Caco-2 (cell line): ENCODE data around the gene VAX1. TPM values are rescaled to one million over a fixed set of nuclear protein-coding genes. Genes with fewer than 3 reads are reported as not detected.

Source experiments
- BruUV-seq: library from RNA; stranded (reverse); fragments of 400-500 nt; replicated peaks from 2 replicates; lab custom pipeline; 2021; lab: Mats Ljungman, UMichigan
- CTCF ChIA-PET: fragments of 300-600 bp; sonication (Branson Sonifier 250); formaldehyde crosslinking; loops from one replicate; lab custom pipeline; 2022; ENCODE audit warnings: antibody characterized with exemption; lab: Charles Lee
- POLR2A ChIA-PET: fragments of 300-600 bp; sonication (Branson Sonifier 250); formaldehyde crosslinking; loops from one replicate; lab custom pipeline; 2022; ENCODE audit warnings: antibody characterized with exemption; lab: Charles Lee
- DNase-seq, 2 experiments: peaks; one replicate each; pipeline versions ENCODE4 v3.0.0 to v3.0.0-alpha.2; 2020 to 2022
- H3K27me3 ChIP-seq: replicated peaks from 2 replicates; pipeline ENCODE4 v1.6.0; 2011; ENCODE audit warnings: low read length; ENCODE audit not compliant: control insufficient read depth, insufficient read depth
- H3K36me3 ChIP-seq: 2 replicates; pipeline ENCODE4 v1.5.1; 2011; ENCODE audit warnings: low read length; ENCODE audit not compliant: control insufficient read depth, insufficient read depth
- H3K4me1 ChIP-seq: fragments of 250-450 bp; sonication (Bioruptor Pico); 2 replicates; pipeline ENCODE4 v1.5.1; 2020; ENCODE audit warnings: mild to moderate bottlenecking
- H3K4me3 ChIP-seq: 2 replicates; pipeline ENCODE4 v1.5.1; 2011; ENCODE audit warnings: low read depth, mild to moderate bottlenecking, control low read depth, low read length
- H3K9me3 ChIP-seq: fragments of 250-450 bp; sonication (Bioruptor Pico); 2 replicates; pipeline ENCODE4 v1.5.1; 2020; ENCODE audit warnings: mild to moderate bottlenecking, moderate library complexity
- H3K27ac Mint-ChIP-seq: one replicate; pipeline ENCODE4 v1.8.0; 2022; ENCODE audit warnings: mixed read lengths; ENCODE audit not compliant: unreplicated experiment
- H3K27me3 Mint-ChIP-seq: one replicate; pipeline ENCODE4 v1.8.0; 2022; ENCODE audit warnings: mixed read lengths; ENCODE audit not compliant: insufficient read depth, unreplicated experiment
- H3K36me3 Mint-ChIP-seq: one replicate; pipeline ENCODE4 v1.8.0; 2022; ENCODE audit warnings: mild to moderate bottlenecking, mixed read lengths; ENCODE audit not compliant: insufficient read depth, unreplicated experiment
- H3K4me1 Mint-ChIP-seq: one replicate; pipeline ENCODE4 v1.8.0; 2022; ENCODE audit warnings: low read depth, mixed read lengths; ENCODE audit not compliant: unreplicated experiment
- H3K4me3 Mint-ChIP-seq: one replicate; pipeline ENCODE4 v1.8.0; 2022; ENCODE audit warnings: mild to moderate bottlenecking, moderate library complexity, mixed read lengths; ENCODE audit not compliant: unreplicated experiment
- H3K9me3 Mint-ChIP-seq: one replicate; pipeline ENCODE4 v1.8.0; 2022; ENCODE audit warnings: mixed read lengths; ENCODE audit not compliant: unreplicated experiment
- CTCF ChIP-seq, 2 experiments: fragments of 200-600 bp in 1 of 2; IDR thresholded peaks; 1 replicate in 1 of 2; 2 replicates in 1 of 2; pipeline versions ENCODE4 v1.5.1 to v1.8.0; 2011 to 2022; ENCODE audit warnings: antibody characterized with exemption in 1 of 2, control low read depth in 1 of 2, inconsistent platforms in 1 of 2, low read depth in 1 of 2, low read length in 1 of 2, mild to moderate bottlenecking in 1 of 2, moderate library complexity in 1 of 2; ENCODE audit not compliant: insufficient read depth in 1 of 2, severe bottlenecking in 1 of 2, unreplicated experiment in 1 of 2
- intact Hi-C: fragments of 100-400 bp; cut with micrococcal nuclease; formaldehyde crosslinking; loops from one replicate; pipeline ENCODE4 v1.10.0; 2022; ENCODE audit not compliant: unreplicated experiment
- total RNA-seq: library from RNA; stranded (reverse); gene quantifications from 2 replicates; pipeline ENCODE4 v1.2.3, GENCODE V29; 2022

Gene VAX1
- total RNA-seq, 1 experiment from 2014 or later = not detected

DNA sequence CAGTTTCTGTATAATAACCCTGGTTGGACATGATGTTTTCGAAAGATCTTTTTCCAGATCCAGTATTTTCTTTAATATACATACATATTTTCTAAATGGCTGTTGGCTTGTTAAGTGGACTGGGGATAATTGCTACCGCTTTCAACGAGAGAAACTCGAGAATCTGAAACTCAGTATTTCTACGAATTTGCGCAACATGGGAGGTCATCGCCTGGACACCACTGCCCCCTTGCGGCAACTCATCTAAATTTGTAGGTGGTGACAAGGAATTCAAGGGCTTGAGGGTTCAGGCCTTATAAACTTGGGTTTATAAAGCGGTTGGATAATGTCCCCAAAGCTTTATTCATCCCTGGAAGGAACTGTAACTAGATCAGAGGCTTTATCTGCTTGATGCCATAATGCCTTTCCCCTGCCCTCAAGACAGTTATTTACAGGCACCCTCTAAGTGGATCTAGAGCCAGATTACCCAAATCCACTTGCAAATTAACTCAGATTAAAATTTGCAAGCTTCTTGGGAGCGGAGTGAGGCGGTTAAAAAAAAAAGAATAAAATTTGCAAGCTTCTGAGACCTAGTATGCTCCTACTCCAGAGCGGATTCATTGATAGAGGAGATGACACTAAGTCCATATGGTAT, 37.9 kb upstream of the VAX1 start:
- Mint-ChIP-seq H3K4me3 (peak overlapping the region; percentile 79), H3K27ac (no peak overlapping the region), H3K4me1 (peaks cover 7% of the 10 kb centered on the region), H3K36me3 (no peaks in the 10 kb centered on the region), H3K27me3 (peaks cover 20% of the 10 kb centered on the region), H3K9me3 (no peaks in the 10 kb centered on the region)
- no TSS peak for BruUV-seq
- H3K9me3 ChIP-seq = no peaks in the 10 kb centered on the region
- CTCF ChIA-PET = interaction anchor here (1.1 to 2.3 kb wide), 12 partner anchors 10 to 399 kb away, joined by 3 to 70 read pairs (median 10); no protein-coding TSS in a partner anchor
- TF ChIP-seq CTCF (IDR thresholded peaks at IDR 0.05; ENCODE audit: insufficient read depth in 1 of 2, low read depth in 1 of 2, low read length in 1 of 2, severe bottlenecking in 1 of 2, unreplicated experiment in 1 of 2) = peak; percentile 90 to 93
- peak; percentile 66 to 84 for DNase-seq
- POLR2A ChIA-PET = no interaction called here
- intact Hi-C loops = loop anchor here (1.0 to 10.0 kb wide), 6 partner anchors 10 to 551 kb away; partner anchors contain the start of gene PNLIPRP2
- H3K27me3 ChIP-seq = peaks cover 2% of the 10 kb centered on the region; the same call in 1 of the 2 replicates
- H3K4me3 ChIP-seq = peak overlapping the region; percentile 67
- no peaks in the 10 kb centered on the region for H3K36me3 ChIP-seq
- no peaks in the 10 kb centered on the region; the same call in 1 of the 2 replicates for H3K4me1 ChIP-seq

DNA sequence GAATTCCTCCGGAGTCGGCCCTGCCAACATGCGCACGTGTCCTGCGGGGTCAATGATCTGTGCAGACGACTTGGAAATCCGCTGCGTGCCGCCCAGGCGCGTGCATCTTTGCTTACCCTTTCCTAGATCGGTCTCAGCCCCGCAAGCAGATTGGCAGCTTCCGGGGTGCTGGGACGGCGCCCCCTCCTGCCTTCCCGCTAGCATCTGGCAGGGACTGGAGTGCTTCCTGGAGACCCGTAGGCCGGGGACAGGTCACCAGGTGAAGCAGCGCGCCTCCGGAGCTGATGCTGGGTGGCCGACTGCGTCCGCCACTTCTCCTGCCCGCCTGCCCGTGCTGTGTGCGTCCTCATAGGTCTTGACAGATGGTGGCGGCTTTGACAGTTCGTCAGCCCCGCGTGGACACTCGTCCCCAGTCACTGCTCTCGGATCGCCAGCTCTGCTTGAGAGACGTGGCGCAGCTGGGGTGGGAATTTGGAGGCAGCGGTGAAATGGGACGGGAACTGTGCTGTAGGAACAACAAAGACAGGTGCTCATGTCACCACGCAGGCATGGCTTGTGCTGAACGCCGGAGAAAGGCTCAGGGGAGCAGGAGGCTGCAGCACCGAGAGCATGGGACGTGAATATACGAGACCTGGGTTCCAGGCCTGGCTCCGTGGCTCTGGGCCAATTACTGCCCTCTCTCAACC, 37.3 kb upstream of the VAX1 start:
- DNase-seq = peak; percentile 43 to 48
- Mint-ChIP-seq H3K36me3 (no peaks in the 10 kb centered on the region), H3K27ac (no peak overlapping the region), H3K4me1 (peaks cover 7% of the 10 kb centered on the region), H3K4me3 (peak overlapping the region; percentile 79), H3K9me3 (no peaks in the 10 kb centered on the region), H3K27me3 (peaks cover 16% of the 10 kb centered on the region)
- Histone ChIP-seq H3K9me3 (no peaks in the 10 kb centered on the region), H3K4me1 (no peaks in the 10 kb centered on the region; the same call in 1 of the 2 replicates), H3K36me3 (no peaks in the 10 kb centered on the region), H3K27me3 (peaks cover 2% of the 10 kb centered on the region; the same call in 1 of the 2 replicates), H3K4me3 (peak overlapping the region; percentile 67)
- no TSS peak for BruUV-seq
- ChIA-PET POLR2A (interaction anchor here (0.7 kb wide), 1 partner anchor 9 kb away, joined by 4 read pairs; no protein-coding TSS in a partner anchor), CTCF (interaction anchor here (0.6 to 2.3 kb wide), 42 partner anchors 8 to 559 kb away, joined by 3 to 70 read pairs (median 4); partner anchors contain the start of genes ENO4, KCNK18 and SHTN1)
- TF ChIP-seq CTCF (IDR thresholded peaks at IDR 0.05; ENCODE audit: insufficient read depth in 1 of 2, low read depth in 1 of 2, low read length in 1 of 2, severe bottlenecking in 1 of 2, unreplicated experiment in 1 of 2) = no peak
- intact Hi-C loops = loop anchor here (1.0 to 10.0 kb wide), 5 partner anchors 9 to 551 kb away; partner anchors contain the start of gene PNLIPRP2
